Karpas-422 (cell line): ENCODE data around the gene SPATA31E1. TPM values are rescaled to one million over a fixed set of nuclear protein-coding genes. Genes with fewer than 3 reads are reported as not detected.
"Not testable (repeated sequence)": the region's sequence is repeated elsewhere in the genome, so short reads cannot be mapped to it uniquely, and the experiment has no call there.

ENCODE experiments used
- DNase-seq: peaks from one replicate; pipeline ENCODE4 v3.0.0-alpha.2; 2015
- H2AFZ ChIP-seq: fragments of 200-600 bp; sonication (generic); 2 replicates; pipeline ENCODE4 v1.6.1; 2014; ENCODE audit warnings: antibody characterized with exemption, low read length, mixed read lengths
- H3K27ac ChIP-seq: fragments of 200-600 bp; sonication (generic); 2 replicates; pipeline ENCODE4 v1.5.1; 2014; ENCODE audit warnings: mild to moderate bottlenecking, low read length, moderate library complexity
- H3K27me3 ChIP-seq: fragments of 200-600 bp; sonication (generic); 2 replicates; pipeline ENCODE4 v1.6.1; 2014; ENCODE audit warnings: low read length, mixed read lengths
- H3K36me3 ChIP-seq: fragments of 200-600 bp; sonication (generic); 2 replicates; pipeline ENCODE4 v1.6.1; 2014; ENCODE audit warnings: low read length, mixed read lengths; ENCODE audit not compliant: insufficient read depth
- H3K4me1 ChIP-seq: fragments of 200-600 bp; sonication (generic); 2 replicates; pipeline ENCODE4 v1.6.1; 2014; ENCODE audit warnings: mild to moderate bottlenecking, low read length, mixed read lengths
- H3K4me2 ChIP-seq: fragments of 200-600 bp; sonication (generic); 2 replicates; pipeline ENCODE4 v1.6.1; 2014; ENCODE audit warnings: low read length, low read depth, mild to moderate bottlenecking; ENCODE audit not compliant: poor library complexity, severe bottlenecking
- H3K4me3 ChIP-seq: fragments of 200-600 bp; sonication (generic); 2 replicates; pipeline ENCODE4 v1.5.1; 2014; ENCODE audit warnings: mild to moderate bottlenecking, antibody characterized with exemption, low read length, mixed read lengths
- H3K79me2 ChIP-seq: fragments of 200-600 bp; sonication (generic); 2 replicates; pipeline ENCODE4 v1.6.1; 2014; ENCODE audit warnings: mild to moderate bottlenecking, low read length, mixed read lengths
- H3K9ac ChIP-seq: fragments of 200-600 bp; sonication (generic); 2 replicates; pipeline ENCODE4 v1.6.0; 2014; ENCODE audit warnings: low read length
- H3K9me2 ChIP-seq: fragments of 200-600 bp; sonication (generic), shearing (Covaris generic); replicated peaks from 2 replicates; pipeline ENCODE4 v1.6.0; 2014; ENCODE audit warnings: mild to moderate bottlenecking, low read length, moderate library complexity; ENCODE audit not compliant: insufficient read depth
- H3K9me3 ChIP-seq: fragments of 300-700, 200-600 bp; sonication (generic); 2 replicates; pipeline ENCODE4 v1.6.1; 2014; ENCODE audit warnings: low read length, mixed read lengths
- H4K20me1 ChIP-seq: fragments of 200-600 bp; sonication (generic); 2 replicates; pipeline ENCODE4 v1.6.1; 2014; ENCODE audit warnings: mild to moderate bottlenecking, antibody characterized with exemption, low read length, low read depth; ENCODE audit not compliant: insufficient read depth
- total RNA-seq: library from RNA; depleted of rRNA; stranded (reverse); fragments of >200 nt; shearing (Covaris generic); gene quantifications from 2 replicates; pipeline ENCODE4 v1.2.3, GENCODE V29; 2014; ENCODE audit warnings: low replicate concordance; rRNA removed

The SPATA31E1 gene
- total RNA-seq, result not detected in 2 replicates

DNA sequence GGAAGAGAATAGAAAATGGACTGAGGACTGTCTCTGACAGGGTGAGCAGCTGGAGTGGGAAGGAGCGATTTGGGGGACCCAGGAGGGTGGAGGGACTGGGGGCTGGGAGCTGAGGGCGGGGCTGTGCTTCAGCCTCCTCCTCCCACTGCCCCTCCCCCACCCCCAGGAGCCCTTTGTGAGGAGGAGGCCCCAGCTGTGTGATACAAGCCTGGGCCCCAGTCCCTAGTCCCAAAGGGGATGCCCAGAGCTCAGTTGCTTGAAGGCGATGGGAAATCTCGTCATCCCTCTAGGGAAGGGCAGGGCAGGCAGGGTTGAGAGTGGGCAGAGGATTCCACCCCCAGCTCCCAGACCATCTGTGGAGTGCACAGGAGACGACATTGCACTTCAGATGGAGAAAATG is at the start of gene SPATA31E1:
Gene SPATA31E1 (plus strand): TSS at position 251 of the 400 bp plus-strand sequence. CDS start 15 bp downstream, at position 266.
- no peak within 1 kb of the TSS for H3K9ac ChIP-seq
- no peaks in the 10 kb centered on the region for H3K9me2 ChIP-seq
- DNase-seq, result no peak
- no peak within 1 kb of the TSS for H3K27ac ChIP-seq
- no peaks in the 10 kb centered on the region for H3K27me3 ChIP-seq
- no peaks in the 10 kb centered on the region for H3K4me1 ChIP-seq
- no peaks in the 10 kb centered on the region for H3K79me2 ChIP-seq
- H3K36me3 ChIP-seq, result no peaks in the 10 kb centered on the region
- no peak within 1 kb of the TSS for H2AFZ ChIP-seq
- no peaks in the 10 kb centered on the region for H4K20me1 ChIP-seq
- H3K4me2 ChIP-seq, result no peak within 1 kb of the TSS
- H3K4me3 ChIP-seq, result no peak within 1 kb of the TSS
- no peaks in the 10 kb centered on the region for H3K9me3 ChIP-seq

DNA sequence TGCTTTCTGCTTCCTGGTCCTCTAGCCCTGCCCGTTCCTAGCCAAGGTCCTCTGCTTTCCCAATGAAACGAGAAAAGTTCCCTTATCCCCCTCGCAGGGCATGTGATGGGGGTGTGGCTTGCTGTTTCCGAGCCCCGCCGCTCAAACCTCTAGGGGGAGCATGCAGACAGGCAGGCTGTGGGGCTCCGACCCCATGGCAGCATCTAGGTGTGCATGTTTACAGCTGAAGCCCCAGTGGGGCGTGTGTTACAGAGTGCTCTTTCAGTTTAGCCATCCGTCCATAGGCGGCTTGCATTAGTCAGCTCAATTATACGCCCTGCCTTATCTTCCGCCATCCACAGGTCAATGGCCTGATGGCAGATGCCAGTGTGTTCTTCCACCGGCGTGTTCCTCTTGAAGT is 48.3 kb upstream of the SPATA31E1 start:
- Histone ChIP-seq H2AFZ (no peak overlapping the region), H3K27me3 (no peaks in the 10 kb centered on the region), H3K4me2 (no peak overlapping the region), H3K9ac (no peak overlapping the region), H3K4me1 (no peaks in the 10 kb centered on the region), H3K9me3 (no peaks in the 10 kb centered on the region), H3K9me2 (no peaks in the 10 kb centered on the region), H3K4me3 (no peak overlapping the region), H3K79me2 (no peaks in the 10 kb centered on the region), H3K36me3 (no peaks in the 10 kb centered on the region), H3K27ac (no peak overlapping the region), H4K20me1 (no peaks in the 10 kb centered on the region)
- DNase-seq, result peak; percentile 53

DNA sequence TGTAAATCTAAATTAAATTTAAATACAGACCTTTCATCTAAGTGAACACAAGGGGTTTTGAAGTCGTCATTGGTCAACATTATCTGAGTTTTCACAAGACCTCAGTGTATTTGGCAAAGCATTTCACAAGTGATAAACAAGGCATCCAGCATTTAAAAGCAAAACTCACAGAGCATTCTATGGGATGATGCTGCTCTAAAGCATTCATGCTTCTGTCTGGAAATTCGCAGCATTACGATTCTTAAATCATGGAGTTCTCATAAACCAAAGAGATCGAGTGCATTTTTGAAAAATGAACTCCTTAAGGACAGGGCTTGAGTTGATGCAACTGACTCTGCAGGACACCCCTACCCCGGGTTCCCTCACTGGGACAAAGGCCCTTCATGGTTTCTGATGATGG is 46.1 kb upstream of the SPATA31E1 start:
- no peaks in the 10 kb centered on the region for H3K79me2 ChIP-seq
- H3K9me3 ChIP-seq, result no peaks in the 10 kb centered on the region
- H3K27ac ChIP-seq, result no peak overlapping the region
- H3K36me3 ChIP-seq, result no peaks in the 10 kb centered on the region
- H4K20me1 ChIP-seq, result no peaks in the 10 kb centered on the region
- H2AFZ ChIP-seq, result no peak overlapping the region
- no peaks in the 10 kb centered on the region for H3K4me1 ChIP-seq
- no peaks in the 10 kb centered on the region for H3K9me2 ChIP-seq
- no peaks in the 10 kb centered on the region for H3K27me3 ChIP-seq
- DNase-seq, result no peak
- no peak overlapping the region for H3K9ac ChIP-seq
- H3K4me3 ChIP-seq, result no peak overlapping the region
- no peak overlapping the region for H3K4me2 ChIP-seq

DNA sequence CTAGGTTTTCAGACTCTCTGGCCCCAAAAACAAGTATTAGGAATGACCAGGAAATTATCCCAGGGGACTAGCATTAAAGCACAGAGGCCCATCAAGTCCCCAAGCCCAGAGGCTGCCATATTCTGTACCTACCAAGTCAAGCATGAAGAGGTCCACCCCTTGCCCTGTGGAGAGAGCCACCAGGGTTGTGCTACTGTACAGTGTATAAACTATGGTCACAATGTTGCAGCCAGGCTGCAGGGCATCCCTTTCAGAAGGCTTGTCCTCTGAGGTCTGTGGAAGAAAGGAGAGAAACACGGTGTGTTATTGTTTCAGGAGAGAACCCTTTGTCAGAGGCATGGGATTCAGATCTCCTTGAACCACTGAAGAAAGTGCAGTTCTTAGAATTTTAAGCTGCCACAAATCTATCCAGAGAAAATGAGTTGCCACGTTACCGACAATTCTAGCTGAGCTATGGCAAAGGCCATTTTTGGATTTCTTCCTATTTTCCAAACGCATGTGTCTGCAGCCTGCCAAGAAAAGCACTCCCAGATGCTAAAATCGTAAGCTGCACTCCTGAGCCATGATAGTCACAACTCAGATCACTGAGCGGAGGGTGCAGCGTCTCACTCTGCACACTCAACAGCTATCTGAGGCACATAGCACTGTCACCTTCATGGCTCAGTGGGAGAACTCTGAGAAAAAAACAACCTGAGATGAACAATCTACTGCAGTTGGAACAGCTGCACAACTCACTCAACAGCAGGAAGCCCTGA is 45.5 kb upstream of the SPATA31E1 start:
- Histone ChIP-seq H2AFZ (no peak overlapping the region), H3K4me2 (no peak overlapping the region), H3K27ac (no peak overlapping the region), H3K36me3 (no peaks in the 10 kb centered on the region), H3K79me2 (no peaks in the 10 kb centered on the region), H3K4me3 (no peak overlapping the region), H3K27me3 (no peaks in the 10 kb centered on the region), H3K9me2 (no peaks in the 10 kb centered on the region), H3K9ac (no peak overlapping the region), H4K20me1 (no peaks in the 10 kb centered on the region), H3K9me3 (no peaks in the 10 kb centered on the region), H3K4me1 (no peaks in the 10 kb centered on the region)
- DNase-seq, result no peak

DNA sequence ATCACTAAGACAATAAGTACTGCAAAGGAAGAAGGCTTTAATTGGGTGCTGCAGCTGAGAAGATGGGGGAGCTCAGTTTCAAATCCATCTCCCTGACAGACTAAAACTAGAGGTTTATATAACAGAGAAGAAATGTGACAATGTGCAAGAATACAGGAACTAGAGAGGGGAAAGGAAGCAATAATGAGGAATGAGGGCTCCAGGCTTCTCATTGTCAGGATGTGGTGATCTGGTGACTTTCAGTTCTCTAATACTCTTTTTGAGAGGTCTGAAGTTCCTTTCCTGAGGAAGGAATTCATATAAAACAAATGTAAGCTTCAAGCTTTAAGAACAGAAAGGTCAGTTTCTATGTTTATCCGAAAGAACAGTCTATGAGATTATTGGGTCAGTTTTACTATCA is 42.5 kb upstream of the SPATA31E1 start:
- Histone ChIP-seq H3K9me3 (no peaks in the 10 kb centered on the region), H2AFZ (no peak overlapping the region), H3K4me1 (no peaks in the 10 kb centered on the region), H3K9me2 (no peaks in the 10 kb centered on the region), H3K9ac (no peak overlapping the region), H3K4me3 (no peak overlapping the region), H3K27ac (no peak overlapping the region), H3K36me3 (no peaks in the 10 kb centered on the region), H3K4me2 (no peak overlapping the region), H3K27me3 (no peaks in the 10 kb centered on the region), H3K79me2 (no peaks in the 10 kb centered on the region), H4K20me1 (no peaks in the 10 kb centered on the region)
- no peak for DNase-seq

DNA sequence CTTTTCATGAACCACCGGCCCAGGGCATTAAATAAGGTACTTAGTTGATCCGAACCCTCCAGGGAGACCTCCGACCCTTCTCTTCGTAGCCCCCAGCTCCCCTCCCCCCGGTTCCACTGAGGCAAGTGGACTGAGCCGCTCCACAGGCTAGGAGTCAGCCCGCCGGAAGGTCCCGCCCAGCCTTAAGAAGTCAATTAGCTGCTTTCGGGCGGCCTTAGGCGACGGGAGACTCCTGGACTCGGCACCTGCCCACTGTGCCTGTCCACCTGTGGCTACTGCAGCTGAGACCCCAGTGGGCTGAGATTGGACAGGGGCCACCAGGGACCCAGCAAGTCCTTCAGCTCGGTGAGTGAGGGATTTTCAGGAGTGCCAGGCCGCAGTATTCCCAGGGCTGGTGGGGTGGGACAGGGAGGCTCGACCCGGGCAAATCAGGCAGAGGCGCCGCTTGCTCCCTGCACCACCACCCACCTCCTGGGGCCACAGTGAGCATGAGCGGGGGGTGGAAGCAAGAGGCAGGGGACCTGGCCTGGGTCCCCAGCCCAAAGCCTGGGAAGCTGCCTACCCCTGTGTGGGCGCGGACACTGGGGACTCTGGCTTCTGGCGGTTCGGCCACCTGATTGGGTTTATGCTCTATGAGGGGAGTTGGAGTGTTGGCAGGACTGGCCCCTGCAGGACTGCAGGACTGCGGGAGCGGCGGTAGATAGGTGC is 39.6 kb upstream of the SPATA31E1 start:
- Histone ChIP-seq H3K36me3 (no peaks in the 10 kb centered on the region), H3K9me3 (no peaks in the 10 kb centered on the region), H3K9me2 (no peaks in the 10 kb centered on the region), H3K4me3 (no peak overlapping the region), H3K27ac (no peak overlapping the region), H3K4me1 (no peaks in the 10 kb centered on the region), H4K20me1 (no peaks in the 10 kb centered on the region), H3K4me2 (no peak overlapping the region), H3K9ac (no peak overlapping the region), H3K79me2 (no peaks in the 10 kb centered on the region), H2AFZ (no peak overlapping the region), H3K27me3 (no peaks in the 10 kb centered on the region)
- no peak for DNase-seq

DNA sequence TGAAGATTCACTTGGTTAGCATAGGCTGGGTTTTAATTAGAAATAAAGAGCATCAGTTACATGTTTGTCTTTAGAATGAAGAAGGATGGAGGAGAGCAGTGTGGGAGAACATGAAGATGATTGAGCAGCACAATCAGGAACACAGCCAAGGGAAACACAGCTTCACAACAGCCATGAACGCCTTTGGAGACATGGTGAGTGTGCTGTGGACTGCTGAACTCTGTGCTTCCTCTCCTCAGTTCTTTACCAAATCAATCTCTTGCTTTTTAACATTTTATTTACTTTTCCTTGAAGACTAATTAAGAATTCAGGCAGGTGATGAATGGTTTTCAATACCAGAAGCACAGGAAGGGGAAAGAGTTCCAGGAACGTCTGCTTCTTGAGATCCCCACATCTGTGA is 38.2 kb upstream of the SPATA31E1 start:
- Histone ChIP-seq H3K36me3 (no peaks in the 10 kb centered on the region), H3K27me3 (no peaks in the 10 kb centered on the region), H3K9me3 (no peaks in the 10 kb centered on the region), H3K79me2 (no peaks in the 10 kb centered on the region), H3K9ac (no peak overlapping the region), H2AFZ (no peak overlapping the region), H3K4me2 (no peak overlapping the region), H3K4me3 (no peak overlapping the region), H4K20me1 (no peaks in the 10 kb centered on the region), H3K9me2 (no peaks in the 10 kb centered on the region), H3K27ac (no peak overlapping the region), H3K4me1 (no peaks in the 10 kb centered on the region)
- DNase-seq, result no peak

DNA sequence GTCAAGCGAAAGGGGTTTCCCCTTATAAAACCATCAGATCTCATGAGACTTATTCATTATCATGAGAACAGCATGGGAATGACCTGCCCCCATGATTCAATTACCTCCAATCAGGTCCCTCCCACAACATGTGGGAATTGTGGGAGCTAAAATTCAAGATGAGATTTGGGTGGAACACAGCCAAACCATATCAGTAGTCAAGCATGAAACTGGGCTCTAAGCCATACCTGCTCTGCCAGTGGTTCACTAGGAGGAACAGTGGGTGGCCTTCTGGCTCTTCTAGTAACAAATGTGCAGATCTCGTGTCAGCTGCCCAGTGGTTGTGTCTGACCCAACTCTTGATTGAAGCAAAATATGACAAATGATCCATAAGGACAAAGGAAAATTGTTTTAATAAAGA is 34.9 kb upstream of the SPATA31E1 start:
- H3K9ac ChIP-seq, H2AFZ ChIP-seq, H3K79me2 ChIP-seq: not testable (repeated sequence)

More for the DNA sequence above, 34.9 kb upstream of the SPATA31E1 start:
- not testable (repeated sequence) for H3K9me3 ChIP-seq, H3K4me1 ChIP-seq, H3K27me3 ChIP-seq, DNase-seq, H3K4me3 ChIP-seq, H3K9me2 ChIP-seq, H3K4me2 ChIP-seq, H3K36me3 ChIP-seq, H4K20me1 ChIP-seq, H3K27ac ChIP-seq
